Measurements from ENCODE around the gene DRAM2. TPM values are rescaled to one million over a fixed set of nuclear protein-coding genes. Genes with fewer than 3 reads are reported as not detected.

DRAM2 gene
- total and polyA plus RNA-seq, 2 donors from 2014 or later: 31.9 to 54.5 TPM

GRCh38 chr1:111182052-111182451 is 42.2 kb upstream of the DRAM2 start:
- Histone ChIP-seq H3K27me3 (ENCODE audit: control insufficient read depth, insufficient read depth, low read length) (no peaks in the 10 kb centered on the region), H3K9ac (ENCODE audit: low read length in 3 of 3) (no peak overlapping the region), H3K36me3 (ENCODE audit: control insufficient read depth in 2 of 3, insufficient read depth in 3 of 3, low read length in 3 of 3) (peaks cover 0 to 17% (median 8%) of the 10 kb centered on the region in 3 donors), H3K27ac (ENCODE audit: low read depth in 2 of 2, low read length in 2 of 2) (no peak overlapping the region), H3K4me1 (ENCODE audit: control insufficient read depth in 2 of 3, insufficient read depth in 2 of 3, low read depth in 1 of 3, low read length in 3 of 3) (no peaks in the 10 kb centered on the region), H3K4me3 (ENCODE audit: low read length in 3 of 3) (no peak overlapping the region), H3K9me3 (ENCODE audit: control insufficient read depth in 2 of 3, insufficient read depth in 1 of 3, low read length in 3 of 3) (no peaks in the 10 kb centered on the region)
- intact Hi-C loops (cut with DNase I): no loop called here
- TF ChIP-seq CTCF (IDR thresholded peaks at IDR 0.05; ENCODE audit: borderline replicate concordance, extremely low read depth, insufficient read depth): no peak
- FAIRE-seq (peak; percentile 38), DNase-seq (no peak)

GRCh38 chr1:111179968-111180533 is 40.2 kb upstream of the DRAM2 start:
- peaks cover 0 to 11% (median 6%) of the 10 kb centered on the region in 3 donors for H3K36me3 ChIP-seq (ENCODE audit: control insufficient read depth in 2 of 3, insufficient read depth in 3 of 3, low read length in 3 of 3)
- no peak for TF ChIP-seq CTCF (IDR thresholded peaks at IDR 0.05; ENCODE audit: borderline replicate concordance, extremely low read depth, insufficient read depth)
- H3K27me3 ChIP-seq (ENCODE audit: control insufficient read depth, insufficient read depth, low read length): no peaks in the 10 kb centered on the region
- no peaks in the 10 kb centered on the region for H3K4me1 ChIP-seq (ENCODE audit: control insufficient read depth in 2 of 3, insufficient read depth in 2 of 3, low read depth in 1 of 3, low read length in 3 of 3)
- H3K9ac ChIP-seq (ENCODE audit: low read length in 3 of 3): no peak overlapping the region
- no peak overlapping the region for H3K4me3 ChIP-seq (ENCODE audit: low read length in 3 of 3)
- H3K9me3 ChIP-seq (ENCODE audit: control insufficient read depth in 2 of 3, insufficient read depth in 1 of 3, low read length in 3 of 3): no peaks in the 10 kb centered on the region
- no peak for FAIRE-seq
- H3K27ac ChIP-seq (ENCODE audit: low read depth in 2 of 2, low read length in 2 of 2): no peak overlapping the region
- intact Hi-C loops (cut with DNase I): no loop called here
- no peak for DNase-seq

GRCh38 chr1:111176678-111177077 is 36.8 kb upstream of the DRAM2 start:
- H3K27me3 ChIP-seq (ENCODE audit: control insufficient read depth, insufficient read depth, low read length): no peaks in the 10 kb centered on the region
- H3K36me3 ChIP-seq (ENCODE audit: control insufficient read depth in 2 of 3, insufficient read depth in 3 of 3, low read length in 3 of 3): peaks cover 0 to 8% (median 0%) of the 10 kb centered on the region in 3 donors
- no peak for FAIRE-seq
- H3K9me3 ChIP-seq (ENCODE audit: control insufficient read depth in 2 of 3, insufficient read depth in 1 of 3, low read length in 3 of 3): no peaks in the 10 kb centered on the region
- no peak for TF ChIP-seq CTCF (IDR thresholded peaks at IDR 0.05; ENCODE audit: borderline replicate concordance, extremely low read depth, insufficient read depth)
- H3K4me3 ChIP-seq (ENCODE audit: low read length in 3 of 3): no peak overlapping the region
- intact Hi-C loops (cut with DNase I): no loop called here
- no peaks in the 10 kb centered on the region for H3K4me1 ChIP-seq (ENCODE audit: control insufficient read depth in 2 of 3, insufficient read depth in 2 of 3, low read depth in 1 of 3, low read length in 3 of 3)
- no peak for DNase-seq
- no peak overlapping the region for H3K9ac ChIP-seq (ENCODE audit: low read length in 3 of 3)
- no peak overlapping the region for H3K27ac ChIP-seq (ENCODE audit: low read depth in 2 of 2, low read length in 2 of 2)

- H3K9ac ChIP-seq (ENCODE audit: low read length in 3 of 3): no peak overlapping the region
- intact Hi-C loops (cut with DNase I): no loop called here
- H3K36me3 ChIP-seq (ENCODE audit: control insufficient read depth in 2 of 3, insufficient read depth in 3 of 3, low read length in 3 of 3): peaks cover 0 to 8% (median 0%) of the 10 kb centered on the region in 3 donors
- no peak for DNase-seq
- no peaks in the 10 kb centered on the region for H3K27me3 ChIP-seq (ENCODE audit: control insufficient read depth, insufficient read depth, low read length)
- H3K4me3 ChIP-seq (ENCODE audit: low read length in 3 of 3): no peak overlapping the region
- H3K9me3 ChIP-seq (ENCODE audit: control insufficient read depth in 2 of 3, insufficient read depth in 1 of 3, low read length in 3 of 3): no peaks in the 10 kb centered on the region
- H3K4me1 ChIP-seq (ENCODE audit: control insufficient read depth in 2 of 3, insufficient read depth in 2 of 3, low read depth in 1 of 3, low read length in 3 of 3): no peaks in the 10 kb centered on the region
- TF ChIP-seq CTCF (IDR thresholded peaks at IDR 0.05; ENCODE audit: borderline replicate concordance, extremely low read depth, insufficient read depth): no peak
- no peak for FAIRE-seq
- no peak overlapping the region for H3K27ac ChIP-seq (ENCODE audit: low read depth in 2 of 2, low read length in 2 of 2)
Measured at GRCh38 chr1:111175349-111175748, 35.5 kb upstream of the DRAM2 start.

Measured in kidney (tissue), 14 donors.